Vagina (tissue), 2 donors: Measurements from ENCODE around the gene RUVBL2. TPM values are rescaled to one million over a fixed set of nuclear protein-coding genes. Genes with fewer than 3 reads are reported as not detected.
A peak's percentile ranks its signal among the peaks of the same experiment; 100 is the strongest.

Experiments used
- DNase-seq, 2 donors: peaks; one replicate each; pipeline ENCODE4 v3.0.0-alpha.2; 2017; ENCODE audit errors: extremely low spot score in 2 of 2
- H3K27ac ChIP-seq: fragments of 200-600 bp; sonication (generic); one replicate; pipeline ENCODE4 v1.5.1; 2019
- H3K27me3 ChIP-seq: fragments of 200-600 bp; sonication (generic); one replicate; pipeline ENCODE4 v1.5.1; 2019
- H3K36me3 ChIP-seq, 2 donors: fragments of 200-600 bp; sonication (generic); one replicate each; pipeline ENCODE4 v1.5.1; 2017 to 2019
- H3K4me1 ChIP-seq: fragments of 200-600 bp; sonication (generic); one replicate; pipeline ENCODE4 v1.5.1; 2019
- H3K4me3 ChIP-seq, 2 donors: fragments of 200-600 bp; sonication (generic); 1 replicate in 1 of 2; 2 replicates in 1 of 2; pipeline ENCODE4 v1.5.1; 2016 to 2019
- H3K9me3 ChIP-seq: fragments of 200-600 bp; sonication (generic); one replicate; pipeline ENCODE4 v1.5.1; 2019
- CTCF ChIP-seq, 3 experiments: fragments of 450-650 bp in 2 of 3; fragments of 200-600 bp in 1 of 3; sonication (generic) in 1 of 3; IDR thresholded peaks; one replicate each; pipeline ENCODE4 v1.5.1; 2017 to 2019; ENCODE audit warnings: antibody characterized with exemption in 3 of 3, mild to moderate bottlenecking in 2 of 3, moderate library complexity in 2 of 3
- POLR2A ChIP-seq, 2 donors: fragments of 450-650 bp; IDR thresholded peaks; one replicate each; pipeline ENCODE4 v1.6.1; 2017; ENCODE audit warnings: antibody characterized with exemption in 2 of 2, mild to moderate bottlenecking in 2 of 2, moderate library complexity in 2 of 2
- POLR2AphosphoS5 ChIP-seq, 2 donors: sonication (generic); formaldehyde crosslinking; IDR thresholded peaks; one replicate each; pipeline ENCODE4 v1.9.0; 2017; ENCODE audit warnings: antibody characterized with exemption in 2 of 2, mild to moderate bottlenecking in 2 of 2, low read depth in 1 of 2; ENCODE audit not compliant: insufficient read depth in 1 of 2
- intact Hi-C: fragments of 100-400 bp; cut with DNase I; formaldehyde crosslinking; loops from one replicate; pipeline ENCODE4 v1.15.1; 2023
- total RNA-seq: library from RNA; depleted of rRNA; stranded (reverse); fragments of >200 nt; gene quantifications from one replicate; pipeline ENCODE4 v1.2.3, GENCODE V29; 2016

Gene RUVBL2
- total RNA-seq, 1 donor from 2014 or later = 100 TPM

DNA sequence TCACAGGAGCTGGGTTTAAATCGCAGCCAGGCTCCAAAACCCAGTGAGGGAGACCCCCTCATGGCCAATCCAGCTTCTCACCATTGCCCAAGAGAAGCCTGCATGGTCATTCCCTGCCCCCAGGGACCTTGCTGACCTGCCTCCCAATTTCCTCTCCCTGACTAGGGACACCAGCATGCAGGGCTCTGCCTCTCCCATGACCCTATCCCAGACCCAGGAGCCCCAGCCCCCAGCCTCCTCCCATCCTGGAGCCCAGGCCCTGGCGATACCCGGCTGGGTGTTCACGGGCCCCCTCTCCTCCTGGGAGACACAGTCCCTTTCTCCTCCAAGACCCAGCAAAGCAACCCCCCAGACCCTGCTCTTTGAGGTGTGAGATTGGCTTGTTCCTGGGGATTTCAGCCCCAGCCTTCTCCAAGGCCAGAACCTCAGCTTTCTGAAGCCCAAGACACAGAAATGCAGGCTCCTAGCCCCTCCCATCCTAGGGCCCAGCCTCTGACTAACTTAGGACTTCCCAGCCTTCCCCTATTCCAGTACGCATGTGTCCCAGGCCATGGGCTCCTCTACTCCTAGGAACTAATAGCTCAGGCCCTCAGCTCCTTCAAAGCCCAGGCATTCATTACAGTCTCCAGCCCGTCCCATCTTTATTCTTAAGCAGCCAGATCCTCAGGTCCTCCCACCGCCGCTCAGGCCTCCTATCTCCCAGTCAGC lies 1.7 kb upstream of the RUVBL2 start:
- peaks cover 0 to 15% of the 10 kb centered on the region in 2 donors for H3K36me3 ChIP-seq
- no peaks in the 10 kb centered on the region for H3K9me3 ChIP-seq
- intact Hi-C loops = loop anchor here (10.0 kb wide), 1 partner anchor 153 kb away; no protein-coding TSS in a partner anchor
- H3K4me3 ChIP-seq = peak overlapping the region; percentile 90 to 98
- H3K4me1 ChIP-seq = peaks cover 46% of the 10 kb centered on the region
- peak in 1 of 2 donors; percentile 30 for TF ChIP-seq POLR2A (IDR thresholded peaks at IDR 0.05)
- peak in 1 of 2 donors; percentile 40 for TF ChIP-seq POLR2AphosphoS5 (IDR thresholded peaks at IDR 0.05; ENCODE audit: insufficient read depth in 1 of 2, low read depth in 1 of 2)
- TF ChIP-seq CTCF (IDR thresholded peaks at IDR 0.05) = no peak
- no peak for DNase-seq
- H3K27ac ChIP-seq = peak overlapping the region; percentile 99
- no peaks in the 10 kb centered on the region for H3K27me3 ChIP-seq

DNA sequence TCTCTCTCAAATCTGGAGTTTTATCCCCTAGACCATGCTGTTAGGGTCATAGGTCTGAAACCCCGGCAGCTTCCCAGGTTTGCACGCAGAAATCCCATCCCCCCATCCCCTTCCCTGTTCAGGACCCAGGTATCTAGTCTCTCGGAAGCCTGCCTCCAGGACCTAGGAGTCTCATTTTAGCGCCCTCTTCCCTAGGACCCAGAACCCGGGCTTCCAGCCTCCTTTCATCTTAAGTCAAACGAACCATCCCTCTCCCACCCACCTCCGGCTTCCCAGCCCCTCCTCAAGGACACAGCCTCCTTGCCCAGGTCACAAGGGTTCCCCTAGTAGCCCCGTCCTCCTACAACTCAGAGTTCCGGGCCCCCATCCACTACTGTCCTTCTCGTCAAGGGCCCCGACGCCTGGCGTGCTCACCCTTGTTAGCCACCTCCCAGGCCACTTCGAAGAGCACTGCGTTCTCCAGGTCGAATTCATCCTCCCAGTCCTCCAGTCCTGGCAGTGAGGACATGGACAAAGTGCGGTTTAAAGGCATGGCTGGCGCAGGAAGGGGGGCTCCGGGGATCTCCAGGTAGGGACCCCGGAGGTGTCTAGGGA lies 1.0 kb upstream of the RUVBL2 start:
- TF ChIP-seq CTCF (IDR thresholded peaks at IDR 0.05) = no peak
- TF ChIP-seq POLR2AphosphoS5 (IDR thresholded peaks at IDR 0.05; ENCODE audit: insufficient read depth in 1 of 2, low read depth in 1 of 2) = no peak
- no peak for TF ChIP-seq POLR2A (IDR thresholded peaks at IDR 0.05)
- peaks cover 46% of the 10 kb centered on the region for H3K4me1 ChIP-seq
- no peaks in the 10 kb centered on the region for H3K9me3 ChIP-seq
- peak overlapping the region; percentile 90 to 98 for H3K4me3 ChIP-seq
- no peak for DNase-seq
- peaks cover 0 to 13% of the 10 kb centered on the region in 2 donors for H3K36me3 ChIP-seq
- peak overlapping the region; percentile 99 for H3K27ac ChIP-seq
- no peaks in the 10 kb centered on the region for H3K27me3 ChIP-seq
- intact Hi-C loops = loop anchor here (10.0 kb wide), 1 partner anchor 152 kb away; no protein-coding TSS in a partner anchor

DNA sequence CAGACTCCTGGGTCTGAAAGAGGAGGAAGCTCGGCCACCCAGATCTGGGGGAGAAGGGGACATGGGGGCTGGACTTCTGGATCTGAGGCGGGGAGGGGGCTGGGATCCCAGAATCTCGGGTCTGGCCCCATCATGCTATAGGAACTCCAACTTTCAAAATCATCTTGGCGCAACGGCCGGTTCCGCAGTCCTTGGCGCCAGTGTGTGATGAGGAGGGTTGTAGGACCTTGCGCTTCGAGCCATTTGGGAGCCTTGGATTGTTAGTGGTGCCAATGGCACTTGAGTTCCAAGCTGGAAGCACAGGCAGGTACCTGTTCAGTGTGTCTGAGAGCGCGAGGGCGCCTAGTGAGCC lies 324 bp downstream of the RUVBL2 start:
- Histone ChIP-seq H3K27me3 (no peaks in the 10 kb centered on the region), H3K27ac (peak overlapping the region; percentile 99), H3K9me3 (no peaks in the 10 kb centered on the region), H3K4me1 (peaks cover 46% of the 10 kb centered on the region), H3K4me3 (peak overlapping the region; percentile 90 to 98), H3K36me3 (peaks cover 0 to 7% of the 10 kb centered on the region in 2 donors)
- TF ChIP-seq POLR2A (IDR thresholded peaks at IDR 0.05) (no peak), CTCF (IDR thresholded peaks at IDR 0.05) (no peak), POLR2AphosphoS5 (IDR thresholded peaks at IDR 0.05; ENCODE audit: insufficient read depth in 1 of 2, low read depth in 1 of 2) (no peak)
- DNase-seq = no peak
- intact Hi-C loops = loop anchor here (10.0 kb wide), 1 partner anchor 151 kb away; no protein-coding TSS in a partner anchor

GRCh38 chr19:48997972-48998371 lies 4.3 kb downstream of the RUVBL2 start:
- H3K27ac ChIP-seq = no peak overlapping the region
- TF ChIP-seq POLR2A (IDR thresholded peaks at IDR 0.05) = no peak
- no peak for TF ChIP-seq CTCF (IDR thresholded peaks at IDR 0.05)
- no peak for TF ChIP-seq POLR2AphosphoS5 (IDR thresholded peaks at IDR 0.05; ENCODE audit: insufficient read depth in 1 of 2, low read depth in 1 of 2)
- H3K4me1 ChIP-seq = peaks cover 13% of the 10 kb centered on the region
- no peak overlapping the region for H3K4me3 ChIP-seq
- no peak for DNase-seq
- H3K27me3 ChIP-seq = no peaks in the 10 kb centered on the region
- H3K9me3 ChIP-seq = no peaks in the 10 kb centered on the region
- intact Hi-C loops = loop anchor here (10.0 kb wide), 1 partner anchor 147 kb away; no protein-coding TSS in a partner anchor
- peaks cover 0 to 8% of the 10 kb centered on the region in 2 donors for H3K36me3 ChIP-seq
